IMR-90 (cell line): ENCODE measurements around the gene TRIM28. TPM values are rescaled to one million over a fixed set of nuclear protein-coding genes. Genes with fewer than 3 reads are reported as not detected.
A peak's percentile ranks its signal among the peaks of the same experiment; 100 is the strongest.

Source experiments
- ATAC-seq: fragments of 200-7000 bp; cut with Tn5 transposase; 2 replicates; pipeline ENCODE4 v1.9.1; 2020; ENCODE audit warnings: low read depth, mild to moderate bottlenecking, moderate library complexity
- BruUV-seq: library from RNA; stranded (reverse); fragments of 400-500 nt; replicated peaks from 2 replicates; lab custom pipeline; 2021; lab: Mats Ljungman, UMichigan
- CTCF ChIA-PET: fragments of 300-600 bp; formaldehyde crosslinking; extraction: SDS; loops from one replicate; lab custom pipeline; 2021; ENCODE audit warnings: antibody characterized with exemption; lab: Yijun Ruan, JAX
- POLR2A ChIA-PET: fragments of 300-600 bp; sonication (Branson Sonifier 250); formaldehyde crosslinking; loops from one replicate; lab custom pipeline; 2022; ENCODE audit warnings: antibody characterized with exemption; ENCODE audit not compliant: unreplicated experiment; lab: Charles Lee
- DNase-seq: peaks from one replicate; pipeline ENCODE4 v3.0.0; 2013
- H2AFZ ChIP-seq: replicated peaks from 2 replicates; pipeline ENCODE3; 2013; ENCODE audit warnings: low read length, mild to moderate bottlenecking; ENCODE audit not compliant: poor library complexity
- H2AK5ac ChIP-seq: 2 replicates; pipeline ENCODE4 v1.6.1; 2013; ENCODE audit warnings: low read depth, low read length, inconsistent platforms
- H2AK9ac ChIP-seq: replicated peaks from 2 replicates; pipeline ENCODE3; 2013; ENCODE audit warnings: mild to moderate bottlenecking, low read depth, low read length, moderate library complexity; ENCODE audit not compliant: poor library complexity
- H2BK120ac ChIP-seq: 2 replicates; pipeline ENCODE4 v1.6.1; 2013; ENCODE audit warnings: low read depth, low read length, inconsistent platforms
- H2BK15ac ChIP-seq: 3 replicates; pipeline ENCODE4 v1.6.1; 2013; ENCODE audit warnings: low read depth, low read length, inconsistent platforms
- H2BK20ac ChIP-seq: 2 replicates; pipeline ENCODE4 v1.6.1; 2013; ENCODE audit warnings: low read depth, mild to moderate bottlenecking, inconsistent platforms, low read length, moderate library complexity
- H2BK5ac ChIP-seq: 2 replicates; pipeline ENCODE4 v1.6.1; 2013; ENCODE audit warnings: mild to moderate bottlenecking, low read depth, low read length, inconsistent platforms; ENCODE audit not compliant: poor library complexity, severe bottlenecking
- H3K14ac ChIP-seq: replicated peaks from 2 replicates; pipeline ENCODE4 v1.6.1; 2013; ENCODE audit warnings: low read depth, low read length, inconsistent platforms
- H3K18ac ChIP-seq: 2 replicates; pipeline ENCODE4 v1.6.1; 2013; ENCODE audit warnings: low read depth, low read length, control low read depth
- H3K23ac ChIP-seq: 2 replicates; pipeline ENCODE4 v1.6.1; 2013; ENCODE audit warnings: low read depth, low read length, inconsistent platforms
- H3K27ac ChIP-seq: 2 replicates; pipeline ENCODE4 v1.5.1; 2013; ENCODE audit warnings: mild to moderate bottlenecking, control low read depth, low read length; ENCODE audit not compliant: insufficient read depth
- H3K27me3 ChIP-seq: 2 replicates; pipeline ENCODE4 v1.6.1; 2013; ENCODE audit warnings: low read length; ENCODE audit not compliant: control insufficient read depth, insufficient read depth
- H3K36me3 ChIP-seq: 2 replicates; pipeline ENCODE4 v1.6.1; 2013; ENCODE audit warnings: low read length, mixed read lengths; ENCODE audit not compliant: control insufficient read depth, insufficient read depth
- H3K4ac ChIP-seq: 2 replicates; pipeline ENCODE4 v1.6.1; 2013; ENCODE audit warnings: low read depth, low read length, inconsistent platforms
- H3K4me1 ChIP-seq: 2 replicates; pipeline ENCODE4 v1.6.1; 2013; ENCODE audit warnings: low read length, mixed read lengths; ENCODE audit not compliant: control insufficient read depth, insufficient read depth
- H3K4me2 ChIP-seq: 2 replicates; pipeline ENCODE4 v1.6.1; 2013; ENCODE audit warnings: low read depth, mild to moderate bottlenecking, control low read depth, low read length, moderate library complexity
- H3K4me3 ChIP-seq: 2 replicates; pipeline ENCODE4 v1.5.1; 2013; ENCODE audit warnings: low read depth, mild to moderate bottlenecking, control low read depth, low read length, moderate library complexity; ENCODE audit not compliant: insufficient read depth
- H3K56ac ChIP-seq: 2 replicates; pipeline ENCODE4 v1.6.1; 2013; ENCODE audit warnings: low read length, inconsistent platforms; ENCODE audit not compliant: insufficient read depth; ENCODE audit errors: extremely low read depth
- H3K79me1 ChIP-seq, 2 experiments: 2 replicates each; pipeline ENCODE4 v1.6.1; 2013; ENCODE audit warnings: low read length in 2 of 2, inconsistent platforms in 1 of 2, low read depth in 1 of 2
- H3K9ac ChIP-seq: 2 replicates; pipeline ENCODE4 v1.6.1; 2013; ENCODE audit warnings: low read depth, low read length, control low read depth
- H3K9me1 ChIP-seq: 2 replicates; pipeline ENCODE4 v1.6.1; 2013; ENCODE audit warnings: low read length, inconsistent platforms; ENCODE audit not compliant: insufficient read depth
- H3K9me3 ChIP-seq: 2 replicates; pipeline ENCODE4 v1.6.1; 2013; ENCODE audit warnings: low read length; ENCODE audit not compliant: control insufficient read depth, insufficient read depth
- H4K20me1 ChIP-seq: 2 replicates; pipeline ENCODE4 v1.6.1; 2013; ENCODE audit warnings: low read length, inconsistent platforms; ENCODE audit not compliant: insufficient read depth
- H4K5ac ChIP-seq: 2 replicates; pipeline ENCODE4 v1.6.1; 2013; ENCODE audit warnings: mild to moderate bottlenecking, low read depth, low read length, control low read depth
- H4K8ac ChIP-seq, 2 experiments: 2 replicates each; pipeline ENCODE4 v1.6.1; 2013; ENCODE audit warnings: low read depth in 2 of 2, low read length in 2 of 2, control low read depth in 1 of 2, inconsistent platforms in 1 of 2
- H4K91ac ChIP-seq: 2 replicates; pipeline ENCODE4 v1.6.1; 2013; ENCODE audit warnings: low read depth, low read length, inconsistent platforms; ENCODE audit not compliant: insufficient read depth
- BHLHE40 ChIP-seq: fragments of 150-350 bp; IDR thresholded peaks from 2 replicates; pipeline ENCODE4 v1.6.1; 2016; ENCODE audit warnings: mild to moderate bottlenecking, low read depth, low read length
- CEBPB ChIP-seq: IDR thresholded peaks from 2 replicates; pipeline ENCODE4 v1.6.1; 2012; ENCODE audit warnings: low read depth, low read length, improper control_type of control experiment
- ELK1 ChIP-seq: fragments of 150-350 bp; IDR thresholded peaks from 2 replicates; pipeline ENCODE4 v1.6.1; 2016; ENCODE audit warnings: low read depth, mild to moderate bottlenecking, low read length, moderate library complexity, borderline replicate concordance
- FOS ChIP-seq: fragments of 150-350 bp; IDR thresholded peaks from 2 replicates; pipeline ENCODE4 v1.6.1; 2016; ENCODE audit warnings: low read depth, low read length
- MAFK ChIP-seq: IDR thresholded peaks from 2 replicates; pipeline ENCODE4 v1.6.1; 2012; ENCODE audit warnings: low read depth, low read length, improper control_type of control experiment
- MAZ ChIP-seq: IDR thresholded peaks from 2 replicates; pipeline ENCODE4 v1.6.1; 2012; ENCODE audit warnings: low read depth, mild to moderate bottlenecking, low read length, improper control_type of control experiment, moderate library complexity, borderline replicate concordance
- MXI1 ChIP-seq: IDR thresholded peaks from 2 replicates; pipeline ENCODE4 v1.6.1; 2012; ENCODE audit warnings: low read depth, mild to moderate bottlenecking, low read length, moderate library complexity, borderline replicate concordance
- RCOR1 ChIP-seq: IDR thresholded peaks from 2 replicates; pipeline ENCODE4 v1.6.1; 2012; ENCODE audit warnings: mild to moderate bottlenecking, low read length, improper control_type of control experiment; ENCODE audit not compliant: insufficient replicate concordance
- RFX5 ChIP-seq: IDR thresholded peaks from 2 replicates; pipeline ENCODE4 v1.8.0; 2012; ENCODE audit warnings: low read depth, mild to moderate bottlenecking, low read length, moderate library complexity
- SMC3 ChIP-seq: fragments of 150-350 bp; IDR thresholded peaks from 2 replicates; pipeline ENCODE4 v1.6.1; 2016; ENCODE audit warnings: low read depth, mild to moderate bottlenecking, antibody characterized with exemption, low read length, moderate library complexity
- WGBS, 2 experiments: methylation state at CpG; one replicate each; pipeline versions ENCODE4 v1.1.5 to v1.1.7; 2013; ENCODE audit warnings: missing lambda C conversion rate in 2 of 2; ENCODE audit not compliant: insufficient read length in 1 of 2; ENCODE audit errors: extremely low coverage in 2 of 2; 5-methylcytosine and 5-hydroxymethylcytosine counted together
- dilution Hi-C: fragments of 300-500 bp; cut with HindIII; formaldehyde crosslinking; loops from one replicate; pipeline ENCODE4 v1.14.3; 2018; ENCODE audit warnings: low sequenced_read_pairs; ENCODE audit not compliant: unreplicated experiment
- in situ Hi-C: fragments of 300-500 bp; cut with MboI; formaldehyde crosslinking; loops from 3 replicates; pipeline ENCODE4 v1.14.3; 2019; ENCODE audit warnings: low sequenced_read_pairs, inconsistent platforms, mixed read lengths
- intact Hi-C: fragments of 100-400 bp; cut with micrococcal nuclease; formaldehyde crosslinking; loops from 2 replicates; pipeline ENCODE4 v1.10.0; 2022
- polyA plus RNA-seq, 3 experiments: library from polyadenylated mRNA; depleted of rRNA; stranded (reverse); fragments of >200 nt; gene quantifications; 2 replicates each; pipeline ENCODE4 v1.2.3, GENCODE V29; 2012; ENCODE audit warnings: low replicate concordance in 1 of 3
- total RNA-seq: library from RNA; depleted of rRNA; stranded (reverse); fragments of >200 nt; gene quantifications from 2 replicates; pipeline ENCODE4 v1.2.3, GENCODE V29; 2012

Gene TRIM28
- total and polyA plus RNA-seq, 2 of the 4 experiments (the other 2 are of a cell fraction): 349 to 465 TPM

GRCh38 chr19:58546019-58546530 is 2.2 kb downstream of the TRIM28 start:
- H3K9ac ChIP-seq: peak overlapping the region; percentile 98
- peaks cover 7 to 62% of the 10 kb centered on the region in 2 experiments; a peak in 3 of 4 replicates for H3K79me1 ChIP-seq
- intact Hi-C loops (no loop called here), in situ Hi-C loops (no loop called here), dilution Hi-C loops (no loop called here)
- H2AFZ ChIP-seq: no peak overlapping the region
- H3K4me3 ChIP-seq: peak overlapping the region; percentile 77
- no peaks in the 10 kb centered on the region for H3K27me3 ChIP-seq
- CTCF ChIA-PET: no interaction called here
- no peaks in the 10 kb centered on the region for H3K9me3 ChIP-seq
- TF ChIP-seq CEBPB: no peak
- no peak for TF ChIP-seq BHLHE40
- TF ChIP-seq RCOR1: no peak
- no peak for TF ChIP-seq MXI1
- TF ChIP-seq MAZ: no peak
- no peak for TF ChIP-seq MAFK
- TF ChIP-seq SMC3: no peak
- no peak for TF ChIP-seq FOS
- no peak for TF ChIP-seq ELK1
- no peak for TF ChIP-seq RFX5
- no peak for ATAC-seq
- peak overlapping the region; percentile 78 for H3K14ac ChIP-seq
- H2BK20ac ChIP-seq: no peak overlapping the region
- H4K91ac ChIP-seq: no peak overlapping the region
- POLR2A ChIA-PET: interaction anchor here (0.6 kb wide), 1 partner anchor 154 kb away, joined by 3 read pairs; no protein-coding TSS in a partner anchor
- H3K23ac ChIP-seq: peak overlapping the region; percentile 90
- no TSS peak for BruUV-seq
- peaks cover 13% of the 10 kb centered on the region for H3K4me1 ChIP-seq
- H3K4ac ChIP-seq: no peak overlapping the region
- peak overlapping the region; percentile 12 for H2BK5ac ChIP-seq
- no peak overlapping the region for H3K18ac ChIP-seq
- peak overlapping the region; percentile 94 for H2AK9ac ChIP-seq
- DNase-seq: no peak
- peak overlapping the region; percentile 98 for H3K4me2 ChIP-seq
- H4K5ac ChIP-seq: no peak overlapping the region
- no peak overlapping the region for H3K56ac ChIP-seq
- peaks cover 13% of the 10 kb centered on the region for H3K9me1 ChIP-seq
- H3K36me3 ChIP-seq: peaks cover 51% of the 10 kb centered on the region
- no peak overlapping the region for H2AK5ac ChIP-seq
- H2BK15ac ChIP-seq: no peak overlapping the region
- WGBS, 2 experiments: 0% methylated on average over 1 of the region's 1 CpG; no CpG with 5 or more reads in 1 of the 2 experiments
- no peak overlapping the region for H2BK120ac ChIP-seq
- H3K27ac ChIP-seq: peak overlapping the region; percentile 88
- H4K8ac ChIP-seq: no peak overlapping the region
- H4K20me1 ChIP-seq: peaks cover 73% of the 10 kb centered on the region
